SK-N-SH (cell line): ENCODE measurements around the gene SAMD14.

Experiments
- CHD2 ChIP-seq: fragments of 150-350 bp; IDR thresholded peaks from 2 replicates; pipeline ENCODE4 v1.6.1; 2018; ENCODE audit warnings: low read length; ENCODE audit not compliant: partially characterized antibody
- EP300 ChIP-seq, 2 experiments: IDR thresholded peaks; 2 replicates each; pipeline versions ENCODE4 v1.4.0 to v1.6.1; 2012; ENCODE audit warnings: borderline replicate concordance in 1 of 2, low read depth in 1 of 2, low read length in 1 of 2
- EZH2phosphoT487 ChIP-seq: fragments of 200-600 bp; sonication (generic); IDR thresholded peaks from 2 replicates; pipeline ENCODE4 v1.6.1; 2017; ENCODE audit warnings: low read depth, mixed run types, mild to moderate bottlenecking, antibody characterized with exemption, moderate library complexity, borderline replicate concordance
- FOSL2 ChIP-seq: IDR thresholded peaks from 2 replicates; pipeline ENCODE4 v1.4.0; 2012; ENCODE audit warnings: low read depth, mild to moderate bottlenecking, moderate library complexity, borderline replicate concordance
- GATA2 ChIP-seq: sonication (generic); formaldehyde crosslinking; IDR thresholded peaks from 2 replicates; pipeline ENCODE4 v1.5.0; 2020; ENCODE audit warnings: mild to moderate bottlenecking, missing genetic modification reagents
- JUND ChIP-seq: IDR thresholded peaks from 2 replicates; pipeline ENCODE4 v1.4.0; 2012
- RAD21 ChIP-seq: IDR thresholded peaks from 2 replicates; pipeline ENCODE4 v1.6.1; 2012; ENCODE audit warnings: mild to moderate bottlenecking, low read length
- SMC3 ChIP-seq: IDR thresholded peaks from 2 replicates; pipeline ENCODE4 v1.6.1; 2012; ENCODE audit warnings: low read depth, low read length, improper control_type of control experiment
- TAF1 ChIP-seq: IDR thresholded peaks from 2 replicates; pipeline ENCODE4 v1.6.1; 2012; ENCODE audit warnings: low read depth, mild to moderate bottlenecking, low read length, moderate library complexity, borderline replicate concordance
- TCF12 ChIP-seq: IDR thresholded peaks from 2 replicates; pipeline ENCODE4 v1.4.0; 2012
- TF ChIP-seq, protein P1 (sequence below): fragments of 200-600 bp; sonication (generic); IDR thresholded peaks from 2 replicates; pipeline ENCODE4 v1.6.1; 2017; ENCODE audit warnings: antibody characterized with exemption, mild to moderate bottlenecking, moderate library complexity
- TF ChIP-seq, protein P2 (sequence below): IDR thresholded peaks from 2 replicates; pipeline ENCODE4 v1.4.0; 2012; ENCODE audit warnings: low read depth, borderline replicate concordance
- TF ChIP-seq, protein P3 (sequence below): IDR thresholded peaks from 2 replicates; pipeline ENCODE4 v1.6.1; 2012; ENCODE audit warnings: mild to moderate bottlenecking, low read depth, low read length, moderate library complexity
- TF ChIP-seq, protein P4 (sequence below): fragments of 150-350 bp; IDR thresholded peaks from 2 replicates; pipeline ENCODE4 v1.6.1; 2017; ENCODE audit warnings: antibody characterized with exemption, low read length, low read depth, borderline replicate concordance

DNA sequence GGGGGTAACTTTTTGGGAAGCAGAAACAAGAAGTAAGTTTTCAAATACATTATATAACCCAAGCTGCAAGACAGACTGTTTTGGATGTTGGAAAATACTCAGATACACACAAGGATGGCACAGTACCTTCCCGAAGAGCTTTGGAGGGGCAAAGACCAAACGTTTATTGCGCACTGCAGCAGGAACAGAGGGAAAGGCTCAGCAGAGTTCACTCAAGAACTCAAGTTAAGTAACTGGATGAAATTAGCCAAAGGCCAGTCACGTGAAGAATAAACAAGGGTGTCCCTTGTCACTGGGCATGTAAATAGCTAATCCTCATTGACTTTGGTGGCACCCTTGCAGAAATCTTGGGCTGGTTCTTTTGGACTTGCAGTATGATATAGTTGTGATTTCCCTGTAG is 32.0 kb downstream of the SAMD14 start:
- TF ChIP-seq, protein P1, sequence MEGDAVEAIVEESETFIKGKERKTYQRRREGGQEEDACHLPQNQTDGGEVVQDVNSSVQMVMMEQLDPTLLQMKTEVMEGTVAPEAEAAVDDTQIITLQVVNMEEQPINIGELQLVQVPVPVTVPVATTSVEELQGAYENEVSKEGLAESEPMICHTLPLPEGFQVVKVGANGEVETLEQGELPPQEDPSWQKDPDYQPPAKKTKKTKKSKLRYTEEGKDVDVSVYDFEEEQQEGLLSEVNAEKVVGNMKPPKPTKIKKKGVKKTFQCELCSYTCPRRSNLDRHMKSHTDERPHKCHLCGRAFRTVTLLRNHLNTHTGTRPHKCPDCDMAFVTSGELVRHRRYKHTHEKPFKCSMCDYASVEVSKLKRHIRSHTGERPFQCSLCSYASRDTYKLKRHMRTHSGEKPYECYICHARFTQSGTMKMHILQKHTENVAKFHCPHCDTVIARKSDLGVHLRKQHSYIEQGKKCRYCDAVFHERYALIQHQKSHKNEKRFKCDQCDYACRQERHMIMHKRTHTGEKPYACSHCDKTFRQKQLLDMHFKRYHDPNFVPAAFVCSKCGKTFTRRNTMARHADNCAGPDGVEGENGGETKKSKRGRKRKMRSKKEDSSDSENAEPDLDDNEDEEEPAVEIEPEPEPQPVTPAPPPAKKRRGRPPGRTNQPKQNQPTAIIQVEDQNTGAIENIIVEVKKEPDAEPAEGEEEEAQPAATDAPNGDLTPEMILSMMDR: no peak
- TF ChIP-seq EP300 (IDR thresholded peaks at IDR 0.05; ENCODE audit: borderline replicate concordance in 1 of 2, low read depth in 1 of 2, low read length in 1 of 2) (no peak), CHD2 (no peak), GATA2 (no peak), TAF1 (no peak), EZH2phosphoT487 (no peak), FOSL2 (no peak), SMC3 (no peak), RAD21 (no peak), JUND (no peak), TCF12 (no peak)
- TF ChIP-seq, protein P2, sequence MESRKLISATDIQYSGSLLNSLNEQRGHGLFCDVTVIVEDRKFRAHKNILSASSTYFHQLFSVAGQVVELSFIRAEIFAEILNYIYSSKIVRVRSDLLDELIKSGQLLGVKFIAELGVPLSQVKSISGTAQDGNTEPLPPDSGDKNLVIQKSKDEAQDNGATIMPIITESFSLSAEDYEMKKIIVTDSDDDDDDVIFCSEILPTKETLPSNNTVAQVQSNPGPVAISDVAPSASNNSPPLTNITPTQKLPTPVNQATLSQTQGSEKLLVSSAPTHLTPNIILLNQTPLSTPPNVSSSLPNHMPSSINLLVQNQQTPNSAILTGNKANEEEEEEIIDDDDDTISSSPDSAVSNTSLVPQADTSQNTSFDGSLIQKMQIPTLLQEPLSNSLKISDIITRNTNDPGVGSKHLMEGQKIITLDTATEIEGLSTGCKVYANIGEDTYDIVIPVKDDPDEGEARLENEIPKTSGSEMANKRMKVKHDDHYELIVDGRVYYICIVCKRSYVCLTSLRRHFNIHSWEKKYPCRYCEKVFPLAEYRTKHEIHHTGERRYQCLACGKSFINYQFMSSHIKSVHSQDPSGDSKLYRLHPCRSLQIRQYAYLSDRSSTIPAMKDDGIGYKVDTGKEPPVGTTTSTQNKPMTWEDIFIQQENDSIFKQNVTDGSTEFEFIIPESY: no peak
- TF ChIP-seq, protein P3, sequence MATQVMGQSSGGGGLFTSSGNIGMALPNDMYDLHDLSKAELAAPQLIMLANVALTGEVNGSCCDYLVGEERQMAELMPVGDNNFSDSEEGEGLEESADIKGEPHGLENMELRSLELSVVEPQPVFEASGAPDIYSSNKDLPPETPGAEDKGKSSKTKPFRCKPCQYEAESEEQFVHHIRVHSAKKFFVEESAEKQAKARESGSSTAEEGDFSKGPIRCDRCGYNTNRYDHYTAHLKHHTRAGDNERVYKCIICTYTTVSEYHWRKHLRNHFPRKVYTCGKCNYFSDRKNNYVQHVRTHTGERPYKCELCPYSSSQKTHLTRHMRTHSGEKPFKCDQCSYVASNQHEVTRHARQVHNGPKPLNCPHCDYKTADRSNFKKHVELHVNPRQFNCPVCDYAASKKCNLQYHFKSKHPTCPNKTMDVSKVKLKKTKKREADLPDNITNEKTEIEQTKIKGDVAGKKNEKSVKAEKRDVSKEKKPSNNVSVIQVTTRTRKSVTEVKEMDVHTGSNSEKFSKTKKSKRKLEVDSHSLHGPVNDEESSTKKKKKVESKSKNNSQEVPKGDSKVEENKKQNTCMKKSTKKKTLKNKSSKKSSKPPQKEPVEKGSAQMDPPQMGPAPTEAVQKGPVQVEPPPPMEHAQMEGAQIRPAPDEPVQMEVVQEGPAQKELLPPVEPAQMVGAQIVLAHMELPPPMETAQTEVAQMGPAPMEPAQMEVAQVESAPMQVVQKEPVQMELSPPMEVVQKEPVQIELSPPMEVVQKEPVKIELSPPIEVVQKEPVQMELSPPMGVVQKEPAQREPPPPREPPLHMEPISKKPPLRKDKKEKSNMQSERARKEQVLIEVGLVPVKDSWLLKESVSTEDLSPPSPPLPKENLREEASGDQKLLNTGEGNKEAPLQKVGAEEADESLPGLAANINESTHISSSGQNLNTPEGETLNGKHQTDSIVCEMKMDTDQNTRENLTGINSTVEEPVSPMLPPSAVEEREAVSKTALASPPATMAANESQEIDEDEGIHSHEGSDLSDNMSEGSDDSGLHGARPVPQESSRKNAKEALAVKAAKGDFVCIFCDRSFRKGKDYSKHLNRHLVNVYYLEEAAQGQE: no peak
- TF ChIP-seq, protein P4, sequence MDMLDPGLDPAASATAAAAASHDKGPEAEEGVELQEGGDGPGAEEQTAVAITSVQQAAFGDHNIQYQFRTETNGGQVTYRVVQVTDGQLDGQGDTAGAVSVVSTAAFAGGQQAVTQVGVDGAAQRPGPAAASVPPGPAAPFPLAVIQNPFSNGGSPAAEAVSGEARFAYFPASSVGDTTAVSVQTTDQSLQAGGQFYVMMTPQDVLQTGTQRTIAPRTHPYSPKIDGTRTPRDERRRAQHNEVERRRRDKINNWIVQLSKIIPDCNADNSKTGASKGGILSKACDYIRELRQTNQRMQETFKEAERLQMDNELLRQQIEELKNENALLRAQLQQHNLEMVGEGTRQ: no peak
